ENCODE measurements around the gene GNAQ.

GRCh38 chr9:78038620-78039300 is 7.1 kb upstream of the GNAQ start:
- no peak for TF ChIP-seq CTCF (IDR thresholded peaks at IDR 0.05; ENCODE audit: borderline replicate concordance, extremely low read depth, low read length, poor library complexity, severe bottlenecking)
- no peak for TF ChIP-seq EZH2 (IDR thresholded peaks at IDR 0.05; ENCODE audit: borderline replicate concordance, low read depth, low read length, severe bottlenecking)

All from DND-41 (cell line).